Urothelium cell line (cell line): ENCODE data around the gene DLG1.
A peak's percentile ranks its signal among the peaks of the same experiment; 100 is the strongest.

Experiments
- DNase-seq: peaks from one replicate; pipeline ENCODE4 v3.0.0; 2011; ENCODE audit warnings: low spot score, mixed read lengths
- FAIRE-seq: peaks from 2 replicates; lab custom pipeline; 2011; peaks lifted over from hg19 to GRCh38; lab: Jason Lieb, UNC

Gene DLG1

DNA sequence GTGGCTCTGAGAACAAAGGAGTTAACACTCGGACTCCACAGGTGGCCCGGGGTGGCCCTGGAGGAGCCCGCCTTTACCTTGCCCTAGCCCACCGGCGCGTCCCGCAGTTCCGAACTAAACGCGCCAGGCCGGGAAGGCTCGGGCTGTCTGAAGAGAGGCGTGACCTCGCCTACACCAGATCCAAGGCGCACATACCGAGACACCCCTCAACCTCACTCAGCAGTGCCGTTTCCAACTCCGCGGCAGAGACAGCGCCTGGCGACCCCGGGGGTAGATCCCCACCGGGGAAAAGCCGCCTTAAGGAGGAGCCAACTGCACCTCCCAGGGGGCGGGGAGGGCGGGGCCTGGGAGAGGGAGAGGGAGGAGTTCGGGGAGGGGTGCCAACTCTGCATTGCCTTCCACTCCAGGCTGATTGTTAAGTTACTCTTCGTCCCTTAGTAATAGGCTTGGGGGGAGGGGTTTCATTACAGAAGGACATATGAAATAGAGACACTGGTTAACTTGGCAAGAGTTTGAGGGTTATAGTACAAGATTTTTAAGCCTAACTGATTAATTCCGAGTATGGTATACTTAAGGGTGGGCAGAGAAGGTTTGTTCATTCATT is at the start of gene DLG1:
DLG1 (minus strand) TSS at position 272 of the 604 bp plus-strand sequence. CDS start 1,408 bp downstream, outside the sequence.
- FAIRE-seq (no peak), DNase-seq (peak; percentile 89)

GRCh38 chr3:197348014-197348413 is 49.6 kb upstream of the DLG1 start:
- no peak for DNase-seq
- no peak for FAIRE-seq

DNA sequence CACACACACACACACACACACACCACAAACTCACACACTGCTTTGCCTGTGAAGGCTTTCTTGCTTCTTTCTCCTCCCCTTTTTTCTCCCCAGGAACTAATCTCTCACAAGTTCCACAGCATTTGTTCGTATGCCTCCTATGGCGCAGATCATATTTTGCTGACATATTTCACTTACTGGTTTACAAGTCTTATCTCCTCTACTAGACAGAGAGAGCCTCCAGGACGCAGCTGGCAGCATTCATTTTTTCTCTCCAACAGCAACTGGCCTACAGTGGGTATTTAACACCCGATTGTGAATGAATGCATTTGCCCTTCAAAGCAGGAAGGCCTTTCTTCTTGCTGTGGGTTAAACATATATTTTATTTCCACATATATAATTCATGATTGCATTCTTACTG is 47.0 kb upstream of the DLG1 start:
- DNase-seq: no peak
- no peak for FAIRE-seq

- DNase-seq (no peak), FAIRE-seq (peak; percentile 93)
Observed at GRCh38 chr3:197344582-197345318, 46.3 kb upstream of the DLG1 start.

GRCh38 chr3:197343656-197344408 is 45.4 kb upstream of the DLG1 start:
- no peak for FAIRE-seq
- DNase-seq: no peak

DNA sequence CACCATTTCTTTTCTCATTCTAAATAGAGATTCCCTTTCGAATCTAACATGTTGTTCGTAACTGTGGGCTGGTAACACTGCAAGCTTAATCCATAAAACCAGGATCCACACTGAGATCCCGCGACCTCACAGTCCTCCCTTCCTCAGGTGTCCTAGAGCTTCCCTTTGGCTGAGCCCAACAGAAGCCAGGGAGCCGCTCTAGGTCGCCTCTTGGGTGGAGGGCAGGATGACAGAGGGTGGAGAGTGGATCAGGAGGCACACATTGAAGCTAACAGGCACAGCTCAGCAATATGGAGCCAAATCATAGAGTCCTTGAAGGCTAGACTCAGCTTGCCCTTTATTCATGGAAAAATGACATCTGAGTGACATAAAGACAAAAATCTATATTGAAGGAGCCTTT is 44.7 kb upstream of the DLG1 start:
- no peak for FAIRE-seq
- DNase-seq: no peak

GRCh38 chr3:197340521-197340871 is 42.1 kb upstream of the DLG1 start:
- no peak for FAIRE-seq

DNA sequence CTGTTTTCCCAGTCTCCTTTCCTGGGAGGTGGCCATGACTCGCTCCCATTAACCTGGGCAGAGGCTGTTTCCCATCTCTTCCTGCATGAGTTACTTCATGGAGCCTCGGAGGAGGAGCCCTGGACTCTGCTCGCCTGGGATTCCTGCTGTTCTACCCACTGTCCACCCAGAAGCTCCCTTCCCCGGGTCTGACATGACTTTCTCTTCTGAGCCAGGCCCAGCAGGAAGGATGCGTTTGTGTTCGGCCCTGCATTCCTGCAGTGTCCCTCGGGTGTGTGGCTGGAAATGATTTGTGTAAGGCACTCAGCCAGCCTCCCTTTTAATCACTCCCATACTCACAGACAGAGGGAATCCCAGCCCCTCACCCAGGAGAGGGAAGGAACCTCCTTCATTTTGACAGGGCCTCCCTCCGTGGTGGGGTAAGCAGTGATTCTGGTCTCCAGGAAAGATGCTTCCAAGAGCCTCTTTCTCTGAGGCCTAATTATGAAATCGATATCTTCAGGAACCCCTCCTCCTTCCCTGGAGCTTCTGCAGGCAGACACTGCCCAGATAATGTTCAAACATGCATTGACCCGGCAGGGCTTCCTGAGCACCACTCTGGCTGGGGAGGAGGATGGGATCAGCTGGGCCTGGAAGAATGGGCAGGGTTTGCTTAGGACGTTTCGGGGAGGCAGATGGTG is 41.6 kb upstream of the DLG1 start:
- FAIRE-seq (no peak), DNase-seq (no peak)

More at GRCh38 chr3:197340521-197340871, 42.1 kb upstream of the DLG1 start:
- no peak for DNase-seq

GRCh38 chr3:197338586-197338985 is 40.2 kb upstream of the DLG1 start:
- FAIRE-seq (no peak), DNase-seq (no peak)

DNA sequence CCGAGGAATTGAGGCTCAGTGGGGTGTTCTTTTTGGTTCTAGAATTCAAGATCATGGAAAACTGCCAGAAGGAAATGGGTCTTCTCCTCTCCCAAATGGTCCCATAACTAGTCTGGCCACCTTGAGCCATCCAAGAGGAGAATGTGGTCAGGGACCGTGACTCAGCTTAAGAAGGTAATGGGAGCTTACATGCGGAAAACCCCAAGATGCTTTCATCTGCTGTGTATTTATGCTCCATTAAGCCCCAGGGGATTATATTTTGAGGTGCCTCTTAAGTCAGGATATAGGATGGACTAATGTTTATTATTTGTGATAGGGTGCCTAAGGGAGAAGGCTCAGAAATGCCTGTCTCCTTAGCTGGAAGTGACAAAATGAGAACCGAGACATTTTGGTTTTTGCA is 39.2 kb upstream of the DLG1 start:
- FAIRE-seq: no peak

GRCh38 chr3:197337214-197337613 is 38.8 kb upstream of the DLG1 start:
- no peak for DNase-seq
- FAIRE-seq: no peak

More for the DNA sequence above, 39.2 kb upstream of the DLG1 start:
- no peak for DNase-seq

GRCh38 chr3:197336348-197336747 is 37.9 kb upstream of the DLG1 start:
- no peak for DNase-seq
- no peak for FAIRE-seq

- FAIRE-seq (no peak), DNase-seq (no peak)
Observed at GRCh38 chr3:197335428-197336132, 37.2 kb upstream of the DLG1 start.

GRCh38 chr3:197333901-197334639 is 35.7 kb upstream of the DLG1 start:
- DNase-seq: no peak

GRCh38 chr3:197331131-197331530 is 32.7 kb upstream of the DLG1 start:
- DNase-seq (no peak), FAIRE-seq (no peak)

More at GRCh38 chr3:197333901-197334639, 35.7 kb upstream of the DLG1 start:
- FAIRE-seq: no peak

- DNase-seq (no peak), FAIRE-seq (no peak)
Observed at GRCh38 chr3:197329382-197329781, 31.0 kb upstream of the DLG1 start.

GRCh38 chr3:197328198-197328597 is 29.8 kb upstream of the DLG1 start:
- no peak for DNase-seq
- FAIRE-seq: no peak

- DNase-seq (no peak), FAIRE-seq (no peak)
Observed at GRCh38 chr3:197327701-197328100, 29.3 kb upstream of the DLG1 start.

GRCh38 chr3:197325773-197326172 is 27.4 kb upstream of the DLG1 start:
- no peak for DNase-seq
- no peak for FAIRE-seq

GRCh38 chr3:197322149-197322548 is 23.7 kb upstream of the DLG1 start:
- no peak for DNase-seq
- no peak for FAIRE-seq
